HL-60 (cell line): ENCODE data around the gene SLAIN2.

Source experiments
- DNase-seq, 2 experiments: peaks; one replicate each; pipeline ENCODE4 v3.0.0-alpha.2; 2010 to 2020; ENCODE audit warnings: low read depth in 1 of 2, low spot score in 1 of 2
- H3K27ac ChIP-seq: fragments of 250-450 bp; sonication (Bioruptor Pico); replicated peaks from 2 replicates; pipeline ENCODE4 v1.5.1; 2020; ENCODE audit warnings: mild to moderate bottlenecking, moderate library complexity
- H3K27me3 ChIP-seq: fragments of 250-450 bp; sonication (Bioruptor Pico); 2 replicates; pipeline ENCODE4 v1.5.1; 2021; ENCODE audit warnings: mild to moderate bottlenecking, moderate library complexity; ENCODE audit not compliant: insufficient read depth, poor library complexity, severe bottlenecking
- H3K4me3 ChIP-seq: replicated peaks from 2 replicates; pipeline ENCODE4 v1.5.1; 2011; ENCODE audit warnings: mild to moderate bottlenecking, control low read depth, low read length; ENCODE audit not compliant: insufficient read depth
- CTCF ChIP-seq: IDR thresholded peaks from one replicate; pipeline ENCODE4 v1.5.1; 2011; ENCODE audit warnings: low read length, control low read depth, inconsistent platforms; ENCODE audit not compliant: insufficient read depth
- GABPA ChIP-seq: IDR thresholded peaks from 2 replicates; pipeline ENCODE4 v1.6.1; 2012; ENCODE audit warnings: low read depth
- POLR2AphosphoS5 ChIP-seq: IDR thresholded peaks from 2 replicates; pipeline ENCODE4 v1.6.1; 2012; ENCODE audit warnings: low read depth
- SPI1 ChIP-seq: IDR thresholded peaks from 2 replicates; pipeline ENCODE4 v1.6.1; 2012; ENCODE audit warnings: low read depth, mild to moderate bottlenecking, borderline replicate concordance
- TF ChIP-seq, protein P1 (sequence below): IDR thresholded peaks from 2 replicates; pipeline ENCODE4 v1.6.1; 2012; ENCODE audit warnings: low read depth; ENCODE audit not compliant: insufficient replicate concordance

Gene SLAIN2

GRCh38 chr4:48297256-48297846 is 44.0 kb upstream of the SLAIN2 start:
- no peak for TF ChIP-seq GABPA
- TF ChIP-seq POLR2AphosphoS5: no peak
- TF ChIP-seq SPI1: no peak
- no peak for TF ChIP-seq CTCF
- TF ChIP-seq, protein P1, sequence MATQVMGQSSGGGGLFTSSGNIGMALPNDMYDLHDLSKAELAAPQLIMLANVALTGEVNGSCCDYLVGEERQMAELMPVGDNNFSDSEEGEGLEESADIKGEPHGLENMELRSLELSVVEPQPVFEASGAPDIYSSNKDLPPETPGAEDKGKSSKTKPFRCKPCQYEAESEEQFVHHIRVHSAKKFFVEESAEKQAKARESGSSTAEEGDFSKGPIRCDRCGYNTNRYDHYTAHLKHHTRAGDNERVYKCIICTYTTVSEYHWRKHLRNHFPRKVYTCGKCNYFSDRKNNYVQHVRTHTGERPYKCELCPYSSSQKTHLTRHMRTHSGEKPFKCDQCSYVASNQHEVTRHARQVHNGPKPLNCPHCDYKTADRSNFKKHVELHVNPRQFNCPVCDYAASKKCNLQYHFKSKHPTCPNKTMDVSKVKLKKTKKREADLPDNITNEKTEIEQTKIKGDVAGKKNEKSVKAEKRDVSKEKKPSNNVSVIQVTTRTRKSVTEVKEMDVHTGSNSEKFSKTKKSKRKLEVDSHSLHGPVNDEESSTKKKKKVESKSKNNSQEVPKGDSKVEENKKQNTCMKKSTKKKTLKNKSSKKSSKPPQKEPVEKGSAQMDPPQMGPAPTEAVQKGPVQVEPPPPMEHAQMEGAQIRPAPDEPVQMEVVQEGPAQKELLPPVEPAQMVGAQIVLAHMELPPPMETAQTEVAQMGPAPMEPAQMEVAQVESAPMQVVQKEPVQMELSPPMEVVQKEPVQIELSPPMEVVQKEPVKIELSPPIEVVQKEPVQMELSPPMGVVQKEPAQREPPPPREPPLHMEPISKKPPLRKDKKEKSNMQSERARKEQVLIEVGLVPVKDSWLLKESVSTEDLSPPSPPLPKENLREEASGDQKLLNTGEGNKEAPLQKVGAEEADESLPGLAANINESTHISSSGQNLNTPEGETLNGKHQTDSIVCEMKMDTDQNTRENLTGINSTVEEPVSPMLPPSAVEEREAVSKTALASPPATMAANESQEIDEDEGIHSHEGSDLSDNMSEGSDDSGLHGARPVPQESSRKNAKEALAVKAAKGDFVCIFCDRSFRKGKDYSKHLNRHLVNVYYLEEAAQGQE: no peak
- H3K4me3 ChIP-seq: no peak overlapping the region
- no peak overlapping the region for H3K27ac ChIP-seq

GRCh38 chr4:48299560-48299959 is 41.8 kb upstream of the SLAIN2 start:
- TF ChIP-seq POLR2AphosphoS5 (no peak), GABPA (no peak), CTCF (no peak), SPI1 (no peak)
- TF ChIP-seq, protein P1: no peak
- H3K27me3 ChIP-seq: no peaks in the 10 kb centered on the region
- no peak for DNase-seq
- H3K4me3 ChIP-seq: no peak overlapping the region
- H3K27ac ChIP-seq: no peak overlapping the region

More at GRCh38 chr4:48297256-48297846, 44.0 kb upstream of the SLAIN2 start:
- no peak for DNase-seq
- H3K27me3 ChIP-seq: no peaks in the 10 kb centered on the region

- no peak overlapping the region for H3K27ac ChIP-seq
- TF ChIP-seq SPI1 (no peak), CTCF (no peak), GABPA (no peak), POLR2AphosphoS5 (no peak)
- TF ChIP-seq, protein P1: no peak
- no peak for DNase-seq
- no peaks in the 10 kb centered on the region for H3K27me3 ChIP-seq
- no peak overlapping the region for H3K4me3 ChIP-seq
Observed at GRCh38 chr4:48300004-48300403, 41.3 kb upstream of the SLAIN2 start.
